Type B pancreatic cell (in vitro differentiated cells): ENCODE data around the gene CRTC2. TPM values are rescaled to one million over a fixed set of nuclear protein-coding genes. Genes with fewer than 3 reads are reported as not detected.

ENCODE experiments used
- DNase-seq: peaks from one replicate; pipeline ENCODE4 v3.0.0; 2021; ENCODE audit warnings: mixed read lengths; ENCODE audit not compliant: unreplicated experiment; ENCODE audit errors: extremely low spot score
- H3K27ac Mint-ChIP-seq: 2 replicates; pipeline ENCODE4 v1.8.0; 2021; ENCODE audit warnings: mild to moderate bottlenecking, mixed read lengths
- H3K27me3 Mint-ChIP-seq: 2 replicates; pipeline ENCODE4 v1.8.0; 2021; ENCODE audit warnings: mixed read lengths
- H3K36me3 Mint-ChIP-seq: 2 replicates; pipeline ENCODE4 v1.8.0; 2021; ENCODE audit warnings: mixed read lengths
- H3K4me1 Mint-ChIP-seq: one replicate; pipeline ENCODE4 v1.8.0; 2021; ENCODE audit warnings: mixed read lengths; ENCODE audit not compliant: unreplicated experiment
- H3K4me3 Mint-ChIP-seq: 2 replicates; pipeline ENCODE4 v1.8.0; 2021; ENCODE audit warnings: mild to moderate bottlenecking, mixed read lengths
- H3K9me3 Mint-ChIP-seq: 2 replicates; pipeline ENCODE4 v1.8.0; 2021; ENCODE audit warnings: mixed read lengths
- CTCF ChIP-seq: fragments of 200-600 bp; sonication (generic); conservative IDR thresholded peaks from 2 replicates; pipeline ENCODE4 v1.5.0; 2021; ENCODE audit warnings: antibody characterized with exemption, mild to moderate bottlenecking
- total RNA-seq: library from RNA; stranded (reverse); gene quantifications from 2 replicates; pipeline ENCODE4 v1.2.1, GENCODE V29; 2021; ENCODE audit warnings: low replicate concordance

CRTC2 gene
- total RNA-seq, 1 donor from 2014 or later = 36.0 TPM

- Mint-ChIP-seq H3K4me3 (peak overlapping the region; percentile 96), H3K4me1 (peaks cover 25% of the 10 kb centered on the region), H3K36me3 (peaks cover 33% of the 10 kb centered on the region), H3K27me3 (no peaks in the 10 kb centered on the region), H3K27ac (peak overlapping the region; percentile 95), H3K9me3 (peaks cover 4% of the 10 kb centered on the region)
- no peak for DNase-seq
- TF ChIP-seq CTCF = no peak
Measured at GRCh38 chr1:153991806-153992205, 33.4 kb upstream of the CRTC2 start.

- Mint-ChIP-seq H3K4me3 (peak overlapping the region; percentile 96), H3K27me3 (no peaks in the 10 kb centered on the region), H3K4me1 (peaks cover 31% of the 10 kb centered on the region), H3K27ac (peak overlapping the region; percentile 95), H3K9me3 (peaks cover 4% of the 10 kb centered on the region), H3K36me3 (peaks cover 33% of the 10 kb centered on the region)
- no peak for TF ChIP-seq CTCF
- DNase-seq = no peak
Measured at GRCh38 chr1:153991151-153991630, 32.8 kb upstream of the CRTC2 start.

- H3K27me3 Mint-ChIP-seq = no peaks in the 10 kb centered on the region
- peak within 1 kb of the TSS; percentile 95 for H3K27ac Mint-ChIP-seq
- H3K9me3 Mint-ChIP-seq = peaks cover 4% of the 10 kb centered on the region
- DNase-seq = peak; percentile 82
- H3K4me3 Mint-ChIP-seq = peak within 1 kb of the TSS; percentile 96
- peaks cover 31% of the 10 kb centered on the region for H3K36me3 Mint-ChIP-seq
- H3K4me1 Mint-ChIP-seq = peaks cover 31% of the 10 kb centered on the region
- TF ChIP-seq CTCF = no peak
Measured at GRCh38 chr1:153990468-153991150, 32.2 kb upstream of the CRTC2 start, which contains the start of gene RPS27. RPS27 (plus strand) TSS chr1:153990762; CDS start chr1:153990797, 35 bp downstream.

- H3K4me3 Mint-ChIP-seq = no peak overlapping the region
- peak overlapping the region; percentile 94 for H3K27ac Mint-ChIP-seq
- no peaks in the 10 kb centered on the region for H3K27me3 Mint-ChIP-seq
- no peak for TF ChIP-seq CTCF
- DNase-seq = no peak
- peaks cover 4% of the 10 kb centered on the region for H3K9me3 Mint-ChIP-seq
- H3K4me1 Mint-ChIP-seq = peaks cover 39% of the 10 kb centered on the region
- H3K36me3 Mint-ChIP-seq = peaks cover 25% of the 10 kb centered on the region
Measured at GRCh38 chr1:153987621-153988020, 29.2 kb upstream of the CRTC2 start.

- H3K9me3 Mint-ChIP-seq = peaks cover 4% of the 10 kb centered on the region
- H3K27me3 Mint-ChIP-seq = no peaks in the 10 kb centered on the region
- peaks cover 16% of the 10 kb centered on the region for H3K36me3 Mint-ChIP-seq
- TF ChIP-seq CTCF = no peak
- DNase-seq = peak; percentile 80
- peak within 1 kb of the TSS; percentile 97 for H3K4me3 Mint-ChIP-seq
- peaks cover 27% of the 10 kb centered on the region for H3K4me1 Mint-ChIP-seq
- peak within 1 kb of the TSS; percentile 94 for H3K27ac Mint-ChIP-seq
Measured at GRCh38 chr1:153985941-153986761, 27.7 kb upstream of the CRTC2 start, which contains the start of gene RAB13. RAB13 (minus strand) TSS chr1:153986339; CDS start chr1:153986236, 103 bp downstream.
